ENCODE results near the gene STARD5.
"Not testable (repeated sequence)": the region's sequence is repeated elsewhere in the genome, so short reads cannot be mapped to it uniquely, and the experiment has no call there.

Gene STARD5

GRCh38 chr15:81323944-81324881 is at the start of gene STARD5:
STARD5 (minus strand) TSS chr15:81324141; CDS start chr15:81324099, 42 bp downstream.
- FAIRE-seq (peak; percentile 95), DNase-seq (ENCODE audit: insufficient read length, low spot score) (peak; percentile 94)

- FAIRE-seq (no peak), DNase-seq (ENCODE audit: insufficient read length, low spot score) (no peak)
These were observed 49.2 kb upstream of the STARD5 start for GRCh38 chr15:81373176-81373575.

GRCh38 chr15:81372575-81372974 is 48.6 kb upstream of the STARD5 start:
- FAIRE-seq (no peak), DNase-seq (ENCODE audit: insufficient read length, low spot score) (no peak)

- DNase-seq (ENCODE audit: insufficient read length, low spot score), result no peak
- FAIRE-seq, result no peak
These were observed 40.0 kb upstream of the STARD5 start for GRCh38 chr15:81363718-81364500.

- DNase-seq (ENCODE audit: insufficient read length, low spot score), result no peak
- FAIRE-seq, result no peak
These were observed 39.3 kb upstream of the STARD5 start for GRCh38 chr15:81363276-81363675.

GRCh38 chr15:81362790-81363189 is 38.8 kb upstream of the STARD5 start:
- FAIRE-seq (no peak), DNase-seq (ENCODE audit: insufficient read length, low spot score) (no peak)

GRCh38 chr15:81361891-81362290 is 38.0 kb upstream of the STARD5 start:
- no peak for FAIRE-seq
- DNase-seq (ENCODE audit: insufficient read length, low spot score), result no peak

GRCh38 chr15:81360491-81360890 is 36.5 kb upstream of the STARD5 start:
- no peak for DNase-seq (ENCODE audit: insufficient read length, low spot score)
- no peak for FAIRE-seq

- FAIRE-seq (no peak), DNase-seq (ENCODE audit: insufficient read length, low spot score) (no peak)
These were observed 34.3 kb upstream of the STARD5 start for GRCh38 chr15:81358248-81358647.

GRCh38 chr15:81357180-81357686 is 33.3 kb upstream of the STARD5 start:
- FAIRE-seq (no peak), DNase-seq (ENCODE audit: insufficient read length, low spot score) (no peak)

DNA sequence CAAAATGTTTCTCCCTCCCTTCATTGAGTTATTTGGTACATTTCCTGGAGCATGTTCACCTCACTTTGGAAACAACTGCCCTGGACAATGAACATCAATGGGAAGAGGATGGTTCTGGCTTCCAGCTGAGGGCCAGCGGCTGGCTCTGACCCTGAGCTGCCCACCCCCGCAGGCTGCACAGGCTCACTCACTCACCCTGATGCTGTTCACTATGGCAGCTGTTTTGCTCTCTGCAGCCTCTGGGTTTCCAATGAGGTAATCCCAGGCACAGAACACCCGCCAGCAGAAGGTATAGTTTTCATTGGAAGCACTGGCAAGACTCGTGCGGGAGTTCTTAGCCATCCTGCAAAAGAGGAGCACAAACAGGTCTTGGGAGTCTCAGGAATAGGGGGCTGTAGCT is 32.3 kb upstream of the STARD5 start:
- DNase-seq (ENCODE audit: insufficient read length, low spot score), result no peak
- FAIRE-seq, result no peak

DNA sequence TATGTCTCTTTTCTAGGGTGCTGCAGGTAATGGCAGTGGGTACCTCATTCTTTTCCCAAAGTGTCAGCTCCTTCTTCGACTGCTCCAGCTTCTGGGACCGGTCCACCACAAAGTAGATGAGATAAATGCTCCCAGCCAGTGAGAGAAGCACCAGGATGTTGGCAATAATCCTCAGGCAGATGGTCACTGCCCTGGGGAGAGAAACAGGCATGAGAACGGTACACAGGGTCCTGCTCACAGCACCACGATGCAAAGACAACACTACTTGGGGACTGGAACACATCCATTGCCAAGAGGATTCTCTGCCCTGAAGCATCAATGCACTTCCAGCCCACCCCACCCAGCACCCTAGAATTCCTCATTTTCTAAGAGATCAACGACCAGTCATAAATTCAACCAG is 27.7 kb upstream of the STARD5 start:
- DNase-seq (ENCODE audit: insufficient read length, low spot score) (no peak), FAIRE-seq (no peak)

- no peak for DNase-seq (ENCODE audit: insufficient read length, low spot score)
- FAIRE-seq, result no peak
These were observed 25.3 kb upstream of the STARD5 start for GRCh38 chr15:81349271-81349670.

- FAIRE-seq; DNase-seq (ENCODE audit: insufficient read length, low spot score): not testable (repeated sequence)
These were observed 24.8 kb upstream of the STARD5 start for GRCh38 chr15:81348691-81349090.

DNA sequence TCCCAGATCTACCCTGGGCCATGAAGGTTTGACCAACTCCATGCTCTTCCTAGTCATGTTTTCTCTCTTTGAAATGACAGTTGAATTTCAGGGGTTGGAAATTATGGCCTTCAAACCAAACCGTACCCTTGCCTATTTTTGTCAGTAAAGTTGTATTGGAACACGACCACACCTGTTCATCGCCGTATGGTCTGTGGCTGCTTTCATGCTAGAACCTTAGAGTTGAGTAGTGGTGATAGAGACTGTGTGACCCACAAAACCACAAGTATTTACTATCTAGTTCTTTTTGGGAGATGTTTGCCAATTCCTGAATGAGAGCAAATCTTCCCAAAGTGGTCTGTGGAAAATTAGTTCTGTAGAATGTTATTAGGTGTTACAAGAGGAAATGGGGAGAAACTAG is 24.0 kb upstream of the STARD5 start:
- FAIRE-seq (no peak), DNase-seq (ENCODE audit: insufficient read length, low spot score) (no peak)

DNA sequence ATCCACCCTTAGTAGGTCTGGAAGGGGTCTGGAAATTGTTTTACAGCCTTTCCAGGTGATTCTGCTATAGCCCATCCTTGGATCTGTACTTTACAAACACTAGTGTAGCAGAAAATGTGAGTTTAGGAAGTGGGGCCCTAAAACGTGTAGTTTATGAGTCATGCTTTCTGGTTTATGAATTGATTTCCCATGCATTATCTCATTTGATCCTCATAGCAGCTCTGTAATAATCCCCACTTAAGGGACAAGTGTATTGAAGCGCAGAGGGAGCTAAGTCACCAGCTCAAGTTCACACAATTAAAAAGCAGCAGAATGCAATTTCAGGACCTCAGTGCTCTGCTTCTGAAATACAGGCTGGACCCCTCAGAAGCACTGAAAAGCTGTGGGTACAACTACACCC is 22.7 kb upstream of the STARD5 start:
- DNase-seq (ENCODE audit: insufficient read length, low spot score) (no peak), FAIRE-seq (no peak)

DNA sequence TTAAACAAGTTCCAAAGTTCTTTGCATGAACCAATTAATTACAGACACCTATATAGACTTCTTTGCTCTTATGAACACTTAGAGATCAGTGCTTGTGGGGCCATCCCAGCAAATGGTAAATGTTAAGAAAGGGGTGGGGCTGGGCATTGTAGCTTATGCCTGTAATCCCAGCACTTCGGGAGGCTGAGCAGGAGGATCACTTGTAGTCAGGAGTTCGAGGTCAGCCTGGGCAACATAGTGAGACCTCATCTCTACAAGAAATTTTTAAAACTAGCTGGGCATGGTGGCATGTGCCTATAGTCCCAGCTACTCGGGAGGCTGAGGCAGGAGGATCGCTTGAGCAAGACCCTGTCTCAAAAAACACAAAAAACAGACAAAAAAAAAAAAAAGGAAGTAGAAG is 19.4 kb upstream of the STARD5 start:
- FAIRE-seq (no peak), DNase-seq (ENCODE audit: insufficient read length, low spot score) (no peak)

DNA sequence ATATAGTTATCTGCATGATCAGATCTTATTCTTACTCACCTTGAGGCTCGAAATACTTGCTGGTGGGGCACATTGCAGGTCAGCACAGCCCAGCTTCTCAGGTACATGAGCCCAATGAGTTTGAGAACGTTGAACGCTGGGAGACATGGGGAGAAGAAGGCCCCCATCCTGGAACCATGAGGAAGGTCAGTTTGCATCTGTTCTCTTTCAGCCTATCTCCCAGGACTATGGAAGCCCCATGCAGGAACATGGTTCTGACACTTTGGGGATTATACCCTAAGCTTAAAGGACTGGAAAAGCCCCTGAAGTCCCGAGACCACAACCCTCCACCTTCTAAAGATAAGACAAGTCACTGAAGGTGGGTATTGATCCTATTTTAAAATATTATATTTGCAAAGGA is 17.4 kb upstream of the STARD5 start:
- DNase-seq (ENCODE audit: insufficient read length, low spot score), result no peak
- FAIRE-seq, result no peak

DNA sequence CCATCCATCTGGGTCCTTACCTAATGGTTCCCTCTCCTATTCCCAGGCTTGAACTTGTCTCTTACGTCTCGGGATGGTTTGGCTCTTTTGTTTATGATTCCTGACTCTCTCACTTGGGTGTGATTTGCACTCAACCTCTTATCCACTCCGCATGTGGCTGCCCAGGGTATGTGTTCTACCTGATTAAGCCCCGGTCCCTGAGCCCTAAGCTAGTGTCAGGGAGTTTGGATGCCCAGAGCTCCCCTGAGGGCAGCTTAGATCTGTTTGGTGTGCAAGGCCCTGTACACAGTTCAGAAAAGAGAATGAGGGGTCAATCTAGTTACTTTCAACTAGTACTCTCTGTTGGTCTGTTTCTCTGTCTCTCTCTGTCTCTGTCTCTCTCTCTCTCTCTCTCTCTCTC is 15.9 kb upstream of the STARD5 start:
- FAIRE-seq (no peak), DNase-seq (ENCODE audit: insufficient read length, low spot score) (no peak)

GRCh38 chr15:81339321-81339720 is 15.4 kb upstream of the STARD5 start:
- no peak for FAIRE-seq
- DNase-seq (ENCODE audit: insufficient read length, low spot score), result no peak

GRCh38 chr15:81338170-81339007 is 14.4 kb upstream of the STARD5 start:
- DNase-seq (ENCODE audit: insufficient read length, low spot score) (no peak), FAIRE-seq (no peak)

All from GM19239 (cell line).